ENCODE results near the gene ASRGL1. TPM values are rescaled to one million over a fixed set of nuclear protein-coding genes. Genes with fewer than 3 reads are reported as not detected.

Gene ASRGL1
- total and polyA plus RNA-seq, 2 of the 13 experiments (the other 11 are each of a cell fraction or from before 2014, with no cell fraction given) = 50.8 to 97.5 TPM

GRCh38 chr11:62374801-62375200, 37.6 kb downstream of the ASRGL1 start:
- Histone ChIP-seq H3K4me2 (ENCODE audit: low read depth, low read length) (no peak overlapping the region), H3K9ac (ENCODE audit: insufficient read depth, low read depth, low read length) (no peak overlapping the region), H4K20me1 (ENCODE audit: insufficient read depth, low read length) (no peaks in the 10 kb centered on the region), H3K36me3 (replicated peaks in 1 of 2; ENCODE audit: control insufficient read depth in 1 of 2, insufficient read depth in 2 of 2, low read length in 2 of 2) (no peaks in the 10 kb centered on the region; a peak in 2 of 5 replicates), H3K79me2 (ENCODE audit: insufficient read depth, low read length) (no peaks in the 10 kb centered on the region), H3K27me3 (ENCODE audit: control insufficient read depth in 1 of 2, insufficient read depth in 2 of 2, low read length in 2 of 2) (no peaks in the 10 kb centered on the region), H3K9me3 (ENCODE audit: low read length) (no peaks in the 10 kb centered on the region), H2AFZ (ENCODE audit: low read length) (no peak overlapping the region), H3K4me1 (ENCODE audit: insufficient read depth, low read length) (no peaks in the 10 kb centered on the region), H3K4me3 (replicated peaks in 1 of 3; ENCODE audit: insufficient read depth in 1 of 3, low read depth in 2 of 3, low read length in 3 of 3) (no peak overlapping the region), H3K27ac (ENCODE audit: extremely low read length, insufficient read depth, low read length) (no peak overlapping the region)
- in situ Hi-C loops (cut with HindIII; ENCODE audit: extremely low pct_ligation_motif_present, low pct_unique_long_range_greater_than_20kb) = no loop called here
- intact Hi-C loops (cut with micrococcal nuclease; ENCODE audit: unreplicated experiment) = no loop called here
- no peak for ATAC-seq
- TF ChIP-seq CTCF (CRISPR knock-in tag; IDR thresholded peaks at IDR 0.05) (no peak), ZC3H4 (CRISPR knock-in tag; IDR thresholded peaks at IDR 0.05; ENCODE audit: borderline replicate concordance) (no peak), GFI1 (CRISPR knock-in tag; IDR thresholded peaks at IDR 0.05; ENCODE audit: borderline replicate concordance) (no peak), CBX1 (IDR thresholded peaks at IDR 0.05; ENCODE audit: low read depth) (no peak), CBX2 (IDR thresholded peaks at IDR 0.05; ENCODE audit: low read depth, low read length) (no peak), CBX2 (CRISPR knock-in tag; IDR thresholded peaks at IDR 0.05; ENCODE audit: low read depth) (no peak), ATF4 (CRISPR knock-in tag; IDR thresholded peaks at IDR 0.05) (no peak), E2F5 (CRISPR knock-in tag; conservative IDR thresholded peaks at IDR 0.05) (no peak), ZNF337 (CRISPR knock-in tag; IDR thresholded peaks at IDR 0.05; ENCODE audit: borderline replicate concordance, low read depth) (no peak), HNRNPH1 (optimal IDR thresholded peaks at IDR 0.05; ENCODE audit: low read depth, low read length) (no peak)
- TF ChIP-seq, protein P1, sequence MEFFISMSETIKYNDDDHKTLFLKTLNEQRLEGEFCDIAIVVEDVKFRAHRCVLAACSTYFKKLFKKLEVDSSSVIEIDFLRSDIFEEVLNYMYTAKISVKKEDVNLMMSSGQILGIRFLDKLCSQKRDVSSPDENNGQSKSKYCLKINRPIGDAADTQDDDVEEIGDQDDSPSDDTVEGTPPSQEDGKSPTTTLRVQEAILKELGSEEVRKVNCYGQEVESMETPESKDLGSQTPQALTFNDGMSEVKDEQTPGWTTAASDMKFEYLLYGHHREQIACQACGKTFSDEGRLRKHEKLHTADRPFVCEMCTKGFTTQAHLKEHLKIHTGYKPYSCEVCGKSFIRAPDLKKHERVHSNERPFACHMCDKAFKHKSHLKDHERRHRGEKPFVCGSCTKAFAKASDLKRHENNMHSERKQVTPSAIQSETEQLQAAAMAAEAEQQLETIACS (CRISPR knock-in tag; IDR thresholded peaks at IDR 0.05) = no peak
- TF ChIP-seq, protein P2, sequence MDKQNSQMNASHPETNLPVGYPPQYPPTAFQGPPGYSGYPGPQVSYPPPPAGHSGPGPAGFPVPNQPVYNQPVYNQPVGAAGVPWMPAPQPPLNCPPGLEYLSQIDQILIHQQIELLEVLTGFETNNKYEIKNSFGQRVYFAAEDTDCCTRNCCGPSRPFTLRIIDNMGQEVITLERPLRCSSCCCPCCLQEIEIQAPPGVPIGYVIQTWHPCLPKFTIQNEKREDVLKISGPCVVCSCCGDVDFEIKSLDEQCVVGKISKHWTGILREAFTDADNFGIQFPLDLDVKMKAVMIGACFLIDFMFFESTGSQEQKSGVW (CRISPR knock-in tag; IDR thresholded peaks at IDR 0.05; ENCODE audit: borderline replicate concordance) = no peak
- CTCF ChIA-PET (ENCODE audit: low intra/inter-chr PET ratio, low total read pairs) = no interaction called here
- POLR2A ChIA-PET = no interaction called here
- no TSS peak for BruUV-seq (replicated peaks)
- 96% methylated on average over 7 of the region's 9 CpGs for WGBS (ENCODE audit: low lambda C conversion rate)
- FAIRE-seq = no peak
- DNase-seq (ENCODE audit: low spot score) = no peak

Measured in HepG2 (cell line).